Measurements from ENCODE around the gene IGFBP5.

IGFBP5 gene

DNA sequence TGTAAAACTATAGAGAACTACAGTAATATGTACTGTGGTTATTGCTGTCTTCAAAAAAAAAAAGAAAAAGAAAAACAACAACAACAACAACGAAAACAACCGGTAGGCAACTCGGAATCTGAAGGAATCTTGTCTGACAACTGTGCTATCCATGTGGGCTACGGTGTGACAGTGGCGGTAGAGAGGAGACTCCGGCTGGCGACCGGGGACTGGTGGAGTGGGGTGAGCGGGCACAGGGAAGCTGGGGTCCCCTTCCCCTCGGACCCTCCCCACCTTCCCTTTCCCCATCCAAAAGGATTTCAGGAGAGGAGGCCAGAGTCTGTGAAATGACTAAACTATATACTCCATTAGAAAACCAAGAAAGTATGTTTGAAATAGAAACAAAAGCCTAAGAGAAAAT is 22.9 kb downstream of the IGFBP5 start:
- in situ Hi-C loops (cut with MboI; ENCODE audit: low sequenced_read_pairs) = loop anchor here (25.0 kb wide), 1 partner anchor 635 kb away; no protein-coding TSS in a partner anchor

DNA sequence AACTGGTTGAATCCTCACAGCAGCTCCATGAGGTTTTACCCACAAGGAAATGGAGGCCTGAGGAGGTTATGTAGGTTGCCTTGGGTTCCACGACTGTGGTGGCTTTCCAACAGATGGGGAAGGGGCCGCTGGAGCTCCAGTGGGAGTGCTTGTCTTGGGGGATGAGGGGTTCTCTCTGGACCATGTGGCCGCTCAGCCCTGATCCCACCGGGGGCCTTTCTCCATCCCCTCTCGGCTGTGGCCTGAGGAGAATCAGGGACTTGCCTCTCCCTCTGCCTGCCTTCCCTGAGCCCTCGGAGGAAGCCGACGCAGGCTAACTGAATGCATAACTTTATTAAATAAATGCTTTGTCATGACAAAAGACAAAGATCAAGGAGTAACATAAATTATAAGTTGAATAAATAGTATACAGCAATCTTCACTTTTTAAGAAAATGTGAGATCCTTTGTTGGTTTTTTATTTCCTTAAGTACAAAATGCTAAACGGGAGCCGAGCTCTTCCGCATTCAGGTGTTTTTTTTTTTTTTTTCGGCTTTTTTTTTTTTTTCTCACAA is 23.5 kb downstream of the IGFBP5 start:
- in situ Hi-C loops (cut with MboI; ENCODE audit: low sequenced_read_pairs) = loop anchor here (25.0 kb wide), 1 partner anchor 635 kb away; no protein-coding TSS in a partner anchor

DNA sequence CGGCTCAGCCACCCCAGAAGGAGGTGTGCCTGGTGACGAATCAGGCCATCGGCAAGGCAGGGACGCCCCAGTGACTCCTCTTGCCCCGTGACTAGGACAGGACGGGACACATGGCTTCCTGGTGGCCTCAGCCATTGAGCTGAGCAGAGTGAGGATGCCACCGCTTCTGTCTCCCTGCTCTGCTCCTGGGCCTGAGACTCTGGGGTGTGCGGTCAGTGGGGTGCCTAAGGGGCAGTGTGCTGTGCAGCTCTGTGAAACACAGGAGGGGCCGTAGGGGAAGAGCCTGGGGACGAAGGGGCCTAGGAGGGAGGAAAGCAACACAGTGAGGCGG is 24.3 kb downstream of the IGFBP5 start:
- in situ Hi-C loops (cut with MboI; ENCODE audit: low sequenced_read_pairs) = loop anchor here (25.0 kb wide), 1 partner anchor 634 kb away; no protein-coding TSS in a partner anchor

DNA sequence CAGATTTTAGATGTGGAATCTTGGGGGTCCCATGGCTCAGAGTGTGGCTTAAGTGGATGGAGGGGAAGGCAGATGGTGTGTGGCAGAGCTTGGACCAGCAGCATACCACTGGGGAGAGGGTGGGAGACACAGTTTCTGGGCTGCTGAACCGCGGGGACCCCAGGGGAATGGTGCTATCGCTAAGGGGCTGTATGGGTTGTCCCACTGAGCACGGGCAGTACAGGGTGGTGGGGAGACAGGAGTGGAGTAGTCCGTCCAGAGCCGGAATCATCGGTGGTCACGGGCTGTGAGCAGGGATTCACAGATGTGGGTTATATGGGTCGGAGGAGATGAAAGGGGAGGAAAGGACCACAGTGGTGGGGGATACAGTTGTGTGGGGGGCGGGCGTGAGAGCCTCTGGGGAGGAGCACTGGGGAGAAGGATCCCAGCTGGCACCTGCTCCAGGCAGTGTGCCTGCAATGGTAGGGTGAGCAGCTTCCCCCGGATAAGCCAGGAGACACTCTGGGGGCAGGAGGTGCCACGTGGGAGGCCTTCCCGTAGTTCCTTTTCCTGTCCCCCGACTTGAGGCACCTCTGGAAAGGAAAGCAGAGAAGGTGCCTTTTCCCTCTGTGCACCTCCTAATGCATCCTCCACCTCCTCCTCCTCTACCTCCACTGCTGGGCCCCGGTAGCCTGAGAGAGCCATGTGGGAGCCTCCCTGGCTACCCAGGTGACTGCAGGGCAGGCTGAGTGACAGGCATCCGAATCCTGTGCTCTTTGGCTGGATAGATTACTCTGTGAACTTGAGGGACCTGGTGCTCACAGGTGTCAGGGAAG is 24.9 kb downstream of the IGFBP5 start:
- in situ Hi-C loops (cut with MboI; ENCODE audit: low sequenced_read_pairs) = loop anchor here (25.0 kb wide), 1 partner anchor 633 kb away; no protein-coding TSS in a partner anchor

DNA sequence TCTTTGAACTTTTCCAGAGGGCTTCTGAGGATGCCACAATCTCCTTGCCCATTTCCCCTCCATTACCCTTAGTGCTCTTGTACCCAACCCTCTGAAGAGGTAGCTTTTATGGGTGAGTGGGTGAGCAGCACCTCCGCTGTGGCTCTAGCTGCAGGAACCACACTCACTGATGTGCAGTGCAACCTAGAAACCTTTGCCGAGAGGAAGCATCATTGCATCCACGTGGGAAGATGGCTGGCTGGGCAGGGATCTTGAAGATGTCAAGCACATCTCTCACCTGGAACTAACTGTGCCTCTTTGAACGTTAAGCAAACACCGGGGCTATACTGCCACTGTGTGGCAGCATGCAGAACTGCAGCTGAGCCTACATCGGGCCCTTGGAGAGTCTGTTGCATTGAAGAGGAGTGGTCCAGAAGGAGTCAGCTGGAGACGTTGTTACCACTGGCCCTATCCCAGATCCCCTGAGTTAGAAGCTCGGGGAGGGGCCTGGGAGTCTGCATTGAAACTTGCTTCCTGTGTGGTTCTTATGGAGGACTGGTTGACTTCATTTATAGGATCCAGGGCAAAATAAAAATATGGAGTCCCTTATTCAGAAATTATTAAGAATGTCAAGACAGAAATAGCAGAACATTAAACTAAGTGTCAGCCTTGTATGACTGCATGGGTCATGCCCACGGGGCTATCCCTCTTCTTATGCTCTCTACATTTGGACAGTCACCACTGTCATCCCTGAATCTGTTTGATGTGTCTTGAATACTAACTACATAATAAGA is 28.7 kb downstream of the IGFBP5 start:
- in situ Hi-C loops (cut with MboI; ENCODE audit: low sequenced_read_pairs) = loop anchor here (10.0 to 25.0 kb wide), 2 partner anchors 142 to 629 kb away; no protein-coding TSS in a partner anchor

GRCh38 chr2:216665717-216666116 is 29.6 kb downstream of the IGFBP5 start:
- in situ Hi-C loops (cut with MboI; ENCODE audit: low sequenced_read_pairs) = loop anchor here (10.0 to 25.0 kb wide), 2 partner anchors 141 to 628 kb away; no protein-coding TSS in a partner anchor

DNA sequence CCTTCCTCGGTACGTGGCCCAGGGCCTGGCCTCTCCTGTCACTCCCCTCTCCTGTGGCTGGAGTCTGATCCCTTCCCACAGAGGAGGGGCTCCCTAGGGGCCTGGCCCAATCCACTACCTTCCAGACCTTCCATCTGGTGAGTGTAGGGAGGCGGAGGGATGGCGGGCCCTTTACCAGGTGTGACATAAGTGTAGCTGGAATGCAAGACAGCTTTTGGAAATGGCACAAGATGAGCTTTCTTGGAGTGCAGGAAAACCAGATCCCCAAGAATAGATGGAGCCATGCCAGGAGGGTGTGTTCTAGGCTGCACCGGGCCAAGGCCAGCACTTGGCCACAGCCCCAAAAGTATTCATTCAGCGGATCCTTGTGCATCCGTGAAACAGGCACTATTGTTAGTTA is 30.1 kb downstream of the IGFBP5 start:
- in situ Hi-C loops (cut with MboI; ENCODE audit: low sequenced_read_pairs) = loop anchor here (10.0 to 25.0 kb wide), 2 partner anchors 140 to 628 kb away; no protein-coding TSS in a partner anchor

- in situ Hi-C loops (cut with MboI; ENCODE audit: low sequenced_read_pairs) = loop anchor here (10.0 to 25.0 kb wide), 2 partner anchors 140 to 627 kb away; no protein-coding TSS in a partner anchor
Measured at GRCh38 chr2:216664593-216665034, 30.7 kb downstream of the IGFBP5 start.

DNA sequence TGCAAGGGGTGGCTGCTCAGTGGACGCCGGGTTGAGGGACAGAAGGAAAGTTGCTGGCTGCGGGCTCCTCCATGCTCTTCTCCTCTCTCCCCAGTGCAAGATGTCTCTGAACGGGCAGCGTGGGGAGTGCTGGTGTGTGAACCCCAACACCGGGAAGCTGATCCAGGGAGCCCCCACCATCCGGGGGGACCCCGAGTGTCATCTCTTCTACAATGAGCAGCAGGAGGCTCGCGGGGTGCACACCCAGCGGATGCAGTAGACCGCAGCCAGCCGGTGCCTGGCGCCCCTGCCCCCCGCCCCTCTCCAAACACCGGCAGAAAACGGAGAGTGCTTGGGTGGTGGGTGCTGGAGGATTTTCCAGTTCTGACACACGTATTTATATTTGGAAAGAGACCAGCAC is 31.5 kb downstream of the IGFBP5 start:
- in situ Hi-C loops (cut with MboI; ENCODE audit: low sequenced_read_pairs) = loop anchor here (10.0 to 25.0 kb wide), 2 partner anchors 139 to 627 kb away; no protein-coding TSS in a partner anchor

- in situ Hi-C loops (cut with MboI; ENCODE audit: low sequenced_read_pairs) = loop anchor here (10.0 to 25.0 kb wide), 2 partner anchors 138 to 626 kb away; no protein-coding TSS in a partner anchor
Measured at GRCh38 chr2:216663106-216663505, 32.2 kb downstream of the IGFBP5 start.

DNA sequence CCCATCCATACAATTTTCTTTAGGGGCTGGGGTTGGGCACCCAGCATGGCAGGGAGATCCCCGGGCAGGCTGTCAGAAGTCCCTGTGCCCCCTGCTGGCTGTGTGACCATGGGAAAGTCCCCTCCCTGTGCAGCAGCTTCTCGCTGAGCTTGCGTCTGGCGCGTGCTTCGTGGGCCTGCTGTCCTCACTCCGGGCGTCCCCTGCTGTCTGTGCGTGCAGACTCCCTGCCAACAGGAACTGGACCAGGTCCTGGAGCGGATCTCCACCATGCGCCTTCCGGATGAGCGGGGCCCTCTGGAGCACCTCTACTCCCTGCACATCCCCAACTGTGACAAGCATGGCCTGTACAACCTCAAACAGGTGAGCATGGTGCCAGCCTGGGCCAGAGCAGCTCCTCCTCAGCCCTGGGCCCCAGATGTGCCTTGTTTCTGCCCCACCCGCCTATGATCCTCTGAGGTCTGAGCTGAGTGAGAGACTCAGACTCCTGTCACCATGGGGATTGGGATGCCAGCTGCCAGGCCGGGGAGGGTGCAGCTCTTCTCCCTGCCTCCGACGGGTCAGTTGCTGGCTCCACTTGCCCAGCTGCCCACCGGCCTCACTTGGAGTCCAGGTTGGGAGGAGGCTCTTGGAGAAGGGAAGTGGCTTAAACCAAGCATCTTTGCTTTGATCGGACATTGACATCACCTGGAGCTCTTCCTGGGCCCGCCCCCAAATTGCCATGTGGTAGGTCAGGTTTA is 33.5 kb downstream of the IGFBP5 start:
- in situ Hi-C loops (cut with MboI; ENCODE audit: low sequenced_read_pairs) = loop anchor here (10.0 to 25.0 kb wide), 2 partner anchors 137 to 625 kb away; no protein-coding TSS in a partner anchor

DNA sequence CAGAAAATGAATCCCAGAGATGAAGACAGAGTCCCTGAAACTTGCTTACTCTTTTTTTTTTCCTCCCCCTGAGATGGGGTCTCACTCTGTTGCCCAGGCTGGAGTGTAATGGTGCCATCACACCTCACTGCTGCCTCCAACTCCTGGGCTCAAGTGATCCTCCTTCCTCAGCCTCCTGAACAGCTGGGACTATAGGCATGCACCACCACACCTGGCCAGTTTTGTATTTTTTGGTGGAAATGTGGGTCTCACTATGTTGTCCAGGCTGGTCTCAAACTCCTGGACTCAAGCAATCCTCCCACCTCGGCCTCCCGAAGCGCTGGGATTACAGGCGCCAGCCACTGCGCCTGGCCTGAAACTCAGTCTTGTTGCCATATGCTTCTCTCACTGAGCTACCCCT is 34.3 kb downstream of the IGFBP5 start:
- in situ Hi-C loops (cut with MboI; ENCODE audit: low sequenced_read_pairs) = loop anchor here (10.0 to 25.0 kb wide), 2 partner anchors 136 to 624 kb away; no protein-coding TSS in a partner anchor

GRCh38 chr2:216660496-216660895 is 34.9 kb downstream of the IGFBP5 start:
- in situ Hi-C loops (cut with MboI; ENCODE audit: low sequenced_read_pairs) = loop anchor here (10.0 to 25.0 kb wide), 2 partner anchors 136 to 623 kb away; no protein-coding TSS in a partner anchor

DNA sequence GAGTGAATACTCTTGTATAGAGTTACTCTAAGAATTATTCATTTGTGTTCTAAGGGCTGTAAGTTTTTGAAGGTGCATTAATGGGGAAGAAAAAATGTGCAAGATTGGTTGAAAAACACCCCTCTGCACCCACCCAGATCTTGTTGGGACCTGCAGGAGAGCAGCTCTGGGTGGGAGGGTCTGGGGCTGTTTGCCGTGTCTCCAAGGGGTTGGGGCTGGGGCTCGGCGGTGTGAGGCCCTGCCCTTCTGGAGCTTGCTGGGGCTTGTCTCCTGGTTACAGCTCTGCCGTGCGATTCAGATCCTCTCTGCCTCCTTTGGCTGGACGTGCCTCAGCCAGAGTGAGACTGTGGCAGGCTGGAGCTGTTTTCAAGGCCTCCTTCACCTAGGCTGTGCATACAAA is 36.1 kb downstream of the IGFBP5 start:
- in situ Hi-C loops (cut with MboI; ENCODE audit: low sequenced_read_pairs) = loop anchor here (25.0 kb wide), 1 partner anchor 622 kb away; no protein-coding TSS in a partner anchor

DNA sequence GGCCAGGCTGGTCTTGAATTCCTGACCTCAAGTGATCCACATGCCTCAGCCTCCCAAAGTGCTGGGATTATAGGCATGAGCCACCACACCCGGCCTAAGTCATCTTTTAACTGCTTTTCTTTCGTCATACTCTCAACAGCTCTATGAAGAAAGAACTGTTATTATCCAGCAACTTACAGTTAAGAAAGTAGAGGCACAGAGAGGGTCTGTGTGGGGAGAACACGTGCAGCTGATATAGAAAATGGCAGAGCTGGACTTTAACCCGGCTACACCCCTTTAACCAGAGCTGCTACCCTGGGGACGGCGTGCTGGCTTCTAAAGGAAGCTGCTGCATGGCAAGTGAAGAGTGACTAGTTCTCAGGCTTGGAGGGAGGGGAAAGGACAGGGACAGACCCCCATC is 36.6 kb downstream of the IGFBP5 start:
- in situ Hi-C loops (cut with MboI; ENCODE audit: low sequenced_read_pairs) = loop anchor here (25.0 kb wide), 1 partner anchor 621 kb away; no protein-coding TSS in a partner anchor

DNA sequence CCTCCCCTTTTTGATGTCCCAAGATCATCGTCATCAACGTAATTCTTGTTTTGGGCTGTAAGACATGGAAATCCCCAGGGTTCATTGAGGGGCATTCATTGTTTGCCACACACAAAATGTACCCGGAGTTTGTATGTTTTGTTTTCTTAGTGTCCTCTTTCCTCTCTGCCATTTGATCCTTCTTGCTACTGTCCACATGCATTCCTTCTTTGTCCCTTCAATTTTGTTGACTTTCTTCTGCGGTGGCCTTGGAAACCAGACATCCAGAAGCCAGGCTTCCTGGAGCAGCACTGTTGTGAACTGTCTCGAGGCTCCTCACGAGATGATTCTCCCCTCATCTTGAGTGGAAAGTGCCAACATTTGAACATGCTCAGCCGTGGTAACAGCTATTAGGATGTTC is 37.4 kb downstream of the IGFBP5 start:
- in situ Hi-C loops (cut with MboI; ENCODE audit: low sequenced_read_pairs) = loop anchor here (25.0 kb wide), 1 partner anchor 621 kb away; no protein-coding TSS in a partner anchor

- in situ Hi-C loops (cut with MboI; ENCODE audit: low sequenced_read_pairs) = loop anchor here (25.0 kb wide), 1 partner anchor 620 kb away; no protein-coding TSS in a partner anchor
Measured at GRCh38 chr2:216657086-216657855, 38.1 kb downstream of the IGFBP5 start.

DNA sequence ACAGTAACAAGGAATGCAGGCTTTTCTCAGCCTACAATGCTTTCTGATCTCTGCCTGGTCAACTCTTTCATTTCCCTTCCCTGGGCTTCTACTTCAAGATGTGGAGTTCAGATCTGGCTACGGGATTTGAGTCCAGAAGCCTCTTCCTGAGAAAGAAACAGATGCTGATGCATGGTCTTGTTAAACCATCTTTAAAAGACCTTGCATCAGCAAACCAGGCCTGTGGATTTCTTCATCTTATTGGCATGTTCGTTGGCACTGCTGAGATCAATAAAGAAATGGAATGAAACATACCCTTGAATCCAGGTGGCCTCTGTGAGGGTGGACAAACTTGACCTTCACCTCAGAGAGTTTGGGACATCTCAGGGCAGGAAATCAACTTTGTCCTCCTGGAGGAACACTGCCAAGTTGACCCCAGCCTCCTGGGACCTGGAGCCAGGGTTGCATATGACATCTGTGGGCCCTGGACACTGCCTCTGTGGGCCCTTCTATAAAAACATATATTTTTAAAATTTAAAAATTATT is 40.8 kb downstream of the IGFBP5 start:
- in situ Hi-C loops (cut with MboI; ENCODE audit: low sequenced_read_pairs) = loop anchor here (25.0 kb wide), 1 partner anchor 617 kb away; no protein-coding TSS in a partner anchor

Data from HL-60/S4 treated with phorbol 12-myristate 13-acetate at 8.2 ng/mL for 4 days and 3 days (cell line).